Breast epithelium (tissue), 4 donors: ENCODE data around the gene KSR2. TPM values are rescaled to one million over a fixed set of nuclear protein-coding genes. Genes with fewer than 3 reads are reported as not detected.

Source experiments
- DNase-seq, 2 donors: peaks; one replicate each; pipeline ENCODE4 v3.0.0-alpha.2; 2019; ENCODE audit warnings: low spot score in 2 of 2
- H3K27ac ChIP-seq, 2 donors: fragments of 200-600 bp; sonication (generic) in 1 of 2; one replicate each; pipeline ENCODE4 v1.5.1; 2016 to 2019; ENCODE audit warnings: mild to moderate bottlenecking in 1 of 2
- H3K27me3 ChIP-seq, 2 donors: fragments of 200-600 bp; sonication (generic) in 1 of 2; one replicate each; pipeline versions ENCODE4 v1.5.1 to v1.6.0; 2017 to 2019; ENCODE audit warnings: control low read depth in 1 of 2, mild to moderate bottlenecking in 1 of 2
- H3K36me3 ChIP-seq: fragments of 200-600 bp; one replicate; pipeline ENCODE4 v1.5.1; 2019
- H3K4me1 ChIP-seq, 2 donors: fragments of 200-600 bp; sonication (generic); one replicate each; pipeline ENCODE4 v1.5.1; 2016 to 2019; ENCODE audit warnings: control low read depth in 1 of 2
- H3K4me3 ChIP-seq, 3 donors: fragments of 200-600 bp; sonication (generic); 1 replicate in 2 of 3; 2 replicates in 1 of 3; pipeline ENCODE4 v1.5.1; 2016 to 2019; ENCODE audit warnings: mild to moderate bottlenecking in 3 of 3, moderate library complexity in 2 of 3
- H3K9me3 ChIP-seq, 2 donors: fragments of 200-600 bp; sonication (generic) in 1 of 2; one replicate each; pipeline ENCODE4 v1.5.1; 2016 to 2019; ENCODE audit warnings: control low read depth in 1 of 2
- CTCF ChIP-seq, 3 donors: fragments of 450-650 bp; IDR thresholded peaks; one replicate each; pipeline ENCODE4 v1.5.1; 2016 to 2017; ENCODE audit warnings: antibody characterized with exemption in 3 of 3, mild to moderate bottlenecking in 3 of 3, moderate library complexity in 3 of 3
- POLR2A ChIP-seq: fragments of 450-650 bp; IDR thresholded peaks from one replicate; pipeline ENCODE4 v1.6.1; 2016; ENCODE audit warnings: antibody characterized with exemption, mild to moderate bottlenecking, moderate library complexity
- POLR2AphosphoS5 ChIP-seq, 3 donors: sonication (generic); formaldehyde crosslinking; IDR thresholded peaks; one replicate each; pipeline ENCODE4 v1.6.1; 2017; ENCODE audit warnings: antibody characterized with exemption in 3 of 3
- intact Hi-C: fragments of 100-400 bp; cut with DNase I; formaldehyde crosslinking; loops from one replicate; pipeline ENCODE4 v1.15.1; 2023; ENCODE audit warnings: low total_unique reads
- total RNA-seq, 3 donors: library from RNA; depleted of rRNA; stranded (reverse); fragments of >200 nt; gene quantifications; one replicate each; pipeline ENCODE4 v1.1.0, GENCODE V29; 2016

Gene KSR2
- total RNA-seq, 3 donors from 2014 or later = under 0.01 to 1.9 (median 0.33) TPM

GRCh38 chr12:117818400-117818799, 150.4 kb downstream of the KSR2 start:
- TF ChIP-seq POLR2AphosphoS5 (IDR thresholded peaks at IDR 0.05) = no peak
- TF ChIP-seq POLR2A = no peak
- TF ChIP-seq CTCF (IDR thresholded peaks at IDR 0.05) = no peak
- intact Hi-C loops = no loop called here
- H3K27me3 ChIP-seq = no peaks in the 10 kb centered on the region
- no peak overlapping the region for H3K4me3 ChIP-seq
- DNase-seq = no peak
- H3K9me3 ChIP-seq = peaks cover 0 to 10% of the 10 kb centered on the region in 2 donors
- no peaks in the 10 kb centered on the region for H3K36me3 ChIP-seq
- no peak overlapping the region for H3K27ac ChIP-seq
- no peaks in the 10 kb centered on the region for H3K4me1 ChIP-seq

GRCh38 chr12:117809509-117809908, 159.3 kb downstream of the KSR2 start:
- no peaks in the 10 kb centered on the region for H3K36me3 ChIP-seq
- intact Hi-C loops = no loop called here
- H3K4me1 ChIP-seq = no peaks in the 10 kb centered on the region
- no peak for DNase-seq
- TF ChIP-seq POLR2AphosphoS5 (IDR thresholded peaks at IDR 0.05) (no peak), POLR2A (no peak), CTCF (IDR thresholded peaks at IDR 0.05) (no peak)
- no peak overlapping the region for H3K4me3 ChIP-seq
- peaks cover 0 to 1% of the 10 kb centered on the region in 2 donors for H3K9me3 ChIP-seq
- no peak overlapping the region for H3K27ac ChIP-seq
- H3K27me3 ChIP-seq = peaks cover 0 to 4% of the 10 kb centered on the region in 2 donors

GRCh38 chr12:117807946-117808345, 160.8 kb downstream of the KSR2 start:
- Histone ChIP-seq H3K36me3 (no peaks in the 10 kb centered on the region), H3K27me3 (peaks cover 0 to 4% of the 10 kb centered on the region in 2 donors), H3K4me1 (no peaks in the 10 kb centered on the region), H3K9me3 (no peaks in the 10 kb centered on the region), H3K4me3 (no peak overlapping the region), H3K27ac (no peak overlapping the region)
- DNase-seq = no peak
- intact Hi-C loops = no loop called here
- no peak for TF ChIP-seq POLR2A
- TF ChIP-seq POLR2AphosphoS5 (IDR thresholded peaks at IDR 0.05) = no peak
- no peak for TF ChIP-seq CTCF (IDR thresholded peaks at IDR 0.05)

- intact Hi-C loops = no loop called here
- Histone ChIP-seq H3K9me3 (no peaks in the 10 kb centered on the region), H3K4me3 (no peak overlapping the region), H3K4me1 (no peaks in the 10 kb centered on the region), H3K36me3 (no peaks in the 10 kb centered on the region), H3K27me3 (peaks cover 0 to 4% of the 10 kb centered on the region in 2 donors), H3K27ac (no peak overlapping the region)
- TF ChIP-seq CTCF (IDR thresholded peaks at IDR 0.05) (no peak), POLR2AphosphoS5 (IDR thresholded peaks at IDR 0.05) (no peak), POLR2A (no peak)
- no peak for DNase-seq
Measured at GRCh38 chr12:117807355-117807754, 161.4 kb downstream of the KSR2 start.

GRCh38 chr12:117805865-117806264, 162.9 kb downstream of the KSR2 start:
- Histone ChIP-seq H3K4me3 (no peak overlapping the region), H3K27me3 (peaks cover 0 to 4% of the 10 kb centered on the region in 2 donors), H3K27ac (no peak overlapping the region), H3K9me3 (no peaks in the 10 kb centered on the region), H3K4me1 (no peaks in the 10 kb centered on the region), H3K36me3 (no peaks in the 10 kb centered on the region)
- intact Hi-C loops = no loop called here
- DNase-seq = no peak
- TF ChIP-seq POLR2A (no peak), POLR2AphosphoS5 (IDR thresholded peaks at IDR 0.05) (no peak), CTCF (IDR thresholded peaks at IDR 0.05) (no peak)
